ENCODE results near the gene MAP4K2.

Gene MAP4K2

GRCh38 chr11:64754124-64754918 is 48.7 kb downstream of the MAP4K2 start:
- DNase-seq (ENCODE audit: low read depth, low spot score), result no peak

DNA sequence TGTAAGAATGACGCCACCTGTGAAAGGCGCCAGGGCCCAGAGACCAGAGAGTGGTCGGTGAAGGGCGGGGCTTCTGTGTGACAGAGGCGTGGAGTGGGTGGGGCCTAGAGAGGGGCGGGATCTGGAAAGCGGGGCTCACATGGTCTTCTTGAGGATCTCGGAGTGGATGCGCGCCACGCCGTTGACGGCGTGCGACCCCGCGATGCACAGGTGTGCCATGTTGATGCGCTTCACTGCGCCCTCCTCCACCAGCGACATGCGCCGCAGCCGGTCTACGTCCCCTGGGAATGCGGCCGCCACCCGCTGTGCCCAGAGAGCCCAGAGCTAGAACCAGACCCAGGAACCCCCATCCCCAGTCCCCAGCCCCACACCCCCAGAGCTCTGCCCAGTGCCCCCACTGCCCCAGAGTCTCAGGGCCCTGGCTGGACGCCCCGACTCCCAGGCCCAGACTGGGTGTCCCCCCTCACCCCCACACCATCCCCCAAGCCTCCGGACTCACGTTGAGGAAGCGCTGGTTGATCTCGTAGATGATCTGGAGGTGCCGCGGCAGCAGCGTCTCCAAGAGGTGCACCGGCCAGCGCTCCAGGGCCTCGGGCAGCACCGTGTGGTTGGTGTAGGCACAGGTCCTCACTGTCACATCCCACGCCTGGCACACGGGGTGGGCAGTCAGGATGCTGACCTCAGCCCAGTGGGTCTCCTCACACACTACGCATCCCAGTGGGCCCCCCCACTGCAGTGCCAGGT is 49.5 kb downstream of the MAP4K2 start:
- DNase-seq (ENCODE audit: low read depth, low spot score), result no peak

GRCh38 chr11:64753019-64753379 is 50.0 kb downstream of the MAP4K2 start:
- no peak for DNase-seq (ENCODE audit: low read depth, low spot score)

GRCh38 chr11:64752175-64752970 is 50.6 kb downstream of the MAP4K2 start:
- no peak for DNase-seq (ENCODE audit: low read depth, low spot score)

DNA sequence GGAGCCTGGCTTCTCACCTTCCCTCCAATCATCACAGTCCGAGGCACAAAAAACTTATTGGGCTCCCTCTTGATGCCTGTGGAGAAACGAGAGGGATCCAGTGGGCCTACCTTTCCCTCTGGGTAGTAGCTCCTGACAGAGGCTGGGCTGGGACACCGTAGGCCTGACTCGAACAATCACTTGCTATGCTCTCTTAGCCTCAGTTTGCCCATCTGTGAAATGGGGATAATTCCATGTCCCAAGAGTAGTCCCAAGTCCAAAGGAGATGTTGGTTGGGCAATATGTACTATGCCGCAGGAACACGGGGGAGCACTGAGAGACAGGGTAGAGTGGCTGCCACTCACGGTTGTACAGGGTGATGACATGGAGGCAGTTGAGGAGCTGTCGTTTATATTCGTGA is 51.4 kb downstream of the MAP4K2 start:
- no peak for DNase-seq (ENCODE audit: low read depth, low spot score)

- DNase-seq (ENCODE audit: low read depth, low spot score), result no peak
Observed at GRCh38 chr11:64751136-64751535, 51.9 kb downstream of the MAP4K2 start.

GRCh38 chr11:64750361-64751054 is 52.5 kb downstream of the MAP4K2 start:
- no peak for DNase-seq (ENCODE audit: low read depth, low spot score)

DNA sequence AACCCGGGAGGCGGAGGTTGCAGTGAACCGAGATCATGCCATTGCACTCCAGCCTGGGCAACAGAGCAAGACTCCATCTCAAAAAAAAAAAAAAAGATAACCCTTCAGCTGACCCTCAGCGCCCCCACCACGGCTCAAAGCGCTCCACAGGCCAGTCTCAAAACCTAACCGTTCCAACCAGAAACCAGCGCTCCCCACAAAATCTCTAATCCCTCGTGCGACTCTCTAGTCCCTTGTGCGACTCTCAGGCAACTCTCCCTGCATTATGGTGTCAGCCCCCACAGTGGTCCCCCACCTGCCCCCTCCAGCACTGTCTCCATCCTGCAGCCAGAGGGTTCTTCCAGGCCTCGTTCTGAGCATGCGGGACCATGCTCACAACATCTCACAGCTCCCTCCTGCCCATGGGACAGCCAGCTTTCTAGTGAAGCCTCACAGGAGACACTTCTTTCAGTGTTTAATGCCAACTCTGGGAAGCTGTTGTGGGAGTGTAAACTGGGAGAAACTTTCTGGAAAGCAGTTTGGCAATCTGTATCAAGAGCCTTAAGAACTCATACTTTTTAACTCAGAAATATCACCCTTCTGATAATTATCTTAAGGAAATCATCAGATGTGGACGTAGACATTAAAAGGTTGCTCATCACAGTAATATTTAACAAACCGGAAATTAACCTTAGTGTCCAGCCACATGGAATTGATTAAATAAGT is 54.9 kb downstream of the MAP4K2 start:
- DNase-seq (ENCODE audit: low read depth, low spot score), result no peak

DNA sequence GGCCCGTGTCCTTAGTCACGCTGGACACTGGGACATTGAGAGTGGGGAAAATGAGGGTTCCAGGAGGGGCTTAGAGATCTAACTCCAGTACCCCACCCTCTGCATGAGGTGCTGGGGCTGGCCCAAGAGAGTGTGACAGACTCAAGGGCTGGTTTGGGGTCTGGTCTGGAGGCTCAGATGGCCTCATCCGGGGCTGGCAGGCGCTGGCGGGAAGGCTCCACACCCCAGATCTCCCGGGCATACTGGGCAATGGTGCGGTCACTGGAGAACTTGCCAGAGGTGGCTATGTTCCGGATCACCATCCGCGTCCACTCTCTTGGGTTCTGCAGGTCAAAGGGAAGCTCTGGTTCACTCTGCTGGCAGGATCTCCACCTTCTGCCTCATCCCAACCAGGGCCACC is 56.5 kb downstream of the MAP4K2 start:
- DNase-seq (ENCODE audit: low read depth, low spot score), result no peak

DNA sequence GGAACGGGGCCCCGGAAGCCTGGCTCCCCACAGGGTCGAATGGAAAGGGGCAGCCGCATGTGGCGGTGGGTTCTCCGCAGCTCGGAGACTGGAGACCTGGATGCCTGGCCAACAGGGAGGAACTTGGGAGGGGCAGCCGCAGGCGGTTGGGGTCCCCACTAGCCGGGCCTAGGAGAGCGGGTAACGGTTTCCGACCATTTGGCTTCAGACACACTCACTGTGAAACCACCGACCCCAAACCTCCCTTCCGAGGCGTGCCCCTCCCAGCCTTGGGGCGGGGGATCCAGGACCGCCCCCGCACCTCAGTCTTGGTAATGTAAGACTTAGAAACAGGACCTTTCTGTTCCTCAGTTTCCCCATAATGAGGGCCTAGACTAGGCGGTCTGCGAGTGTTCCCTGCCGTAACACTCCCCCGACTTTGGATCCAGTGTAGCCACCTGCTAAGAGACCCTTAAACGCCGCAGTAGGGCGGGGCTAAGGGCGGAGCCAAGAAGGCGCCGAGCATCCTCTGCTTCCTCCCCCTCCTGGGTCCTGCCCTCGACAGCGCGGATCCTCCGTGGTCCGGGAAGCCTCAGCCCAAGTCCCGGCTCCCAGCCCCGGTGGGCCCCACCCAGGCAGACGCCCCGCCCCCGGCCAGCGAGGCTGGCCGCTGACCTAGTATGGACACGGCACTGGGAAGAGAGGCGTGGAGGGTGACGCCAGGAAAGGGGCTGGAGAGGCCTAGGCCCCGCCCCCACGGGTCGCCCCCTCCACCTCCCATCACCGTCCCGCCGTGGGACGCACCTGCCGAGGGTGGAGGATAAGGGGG is 57.3 kb downstream of the MAP4K2 start:
- no peak for DNase-seq (ENCODE audit: low read depth, low spot score)

- DNase-seq (ENCODE audit: low read depth, low spot score), result no peak
Observed at GRCh38 chr11:64745189-64745520, 57.9 kb downstream of the MAP4K2 start.

GRCh38 chr11:64744544-64745188 is 58.3 kb downstream of the MAP4K2 start:
- no peak for DNase-seq (ENCODE audit: low read depth, low spot score)

- no peak for DNase-seq (ENCODE audit: low read depth, low spot score)
Observed at GRCh38 chr11:64743591-64744543, 59.1 kb downstream of the MAP4K2 start, which contains the start of gene RASGRP2. Gene RASGRP2, minus strand, starts transcription at chr11:64744142. Its CDS starts 1,276 bp downstream, at chr11:64742866.

DNA sequence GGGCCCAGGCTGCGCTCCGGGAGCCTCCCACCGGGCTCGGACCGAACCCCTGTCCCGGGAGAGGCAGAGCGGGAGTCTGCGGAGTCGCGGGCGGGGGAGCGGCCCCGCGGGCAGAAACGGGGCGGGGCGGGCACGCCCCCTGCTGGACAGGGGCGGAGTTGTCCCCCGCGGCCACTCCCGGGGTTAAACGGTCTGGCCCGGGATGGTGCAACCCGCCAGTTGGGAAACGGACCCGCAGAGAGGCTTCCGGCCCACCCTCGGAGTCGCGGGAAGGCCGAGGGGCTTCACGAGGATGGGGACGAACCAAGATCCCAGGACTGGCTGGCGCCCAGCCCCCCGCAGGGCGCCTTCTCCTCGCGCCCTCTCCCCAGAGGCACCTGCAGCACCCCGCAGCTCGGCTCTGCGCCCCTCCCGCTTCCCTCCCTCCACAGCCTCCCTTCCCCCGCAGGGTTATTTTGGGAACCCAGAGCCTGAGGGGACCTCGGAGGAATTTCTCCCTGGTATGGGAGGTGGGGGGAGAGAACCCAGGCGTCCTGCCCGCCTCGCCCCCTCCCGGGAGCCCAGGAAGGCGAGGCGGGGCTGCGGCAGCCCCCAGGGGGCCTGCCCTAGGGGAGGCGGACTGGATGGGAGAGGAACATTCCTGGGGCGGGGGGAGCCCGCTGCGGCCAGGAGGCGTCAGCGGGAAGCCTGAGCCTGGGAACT is 60.0 kb downstream of the MAP4K2 start:
- no peak for DNase-seq (ENCODE audit: low read depth, low spot score)

DNA sequence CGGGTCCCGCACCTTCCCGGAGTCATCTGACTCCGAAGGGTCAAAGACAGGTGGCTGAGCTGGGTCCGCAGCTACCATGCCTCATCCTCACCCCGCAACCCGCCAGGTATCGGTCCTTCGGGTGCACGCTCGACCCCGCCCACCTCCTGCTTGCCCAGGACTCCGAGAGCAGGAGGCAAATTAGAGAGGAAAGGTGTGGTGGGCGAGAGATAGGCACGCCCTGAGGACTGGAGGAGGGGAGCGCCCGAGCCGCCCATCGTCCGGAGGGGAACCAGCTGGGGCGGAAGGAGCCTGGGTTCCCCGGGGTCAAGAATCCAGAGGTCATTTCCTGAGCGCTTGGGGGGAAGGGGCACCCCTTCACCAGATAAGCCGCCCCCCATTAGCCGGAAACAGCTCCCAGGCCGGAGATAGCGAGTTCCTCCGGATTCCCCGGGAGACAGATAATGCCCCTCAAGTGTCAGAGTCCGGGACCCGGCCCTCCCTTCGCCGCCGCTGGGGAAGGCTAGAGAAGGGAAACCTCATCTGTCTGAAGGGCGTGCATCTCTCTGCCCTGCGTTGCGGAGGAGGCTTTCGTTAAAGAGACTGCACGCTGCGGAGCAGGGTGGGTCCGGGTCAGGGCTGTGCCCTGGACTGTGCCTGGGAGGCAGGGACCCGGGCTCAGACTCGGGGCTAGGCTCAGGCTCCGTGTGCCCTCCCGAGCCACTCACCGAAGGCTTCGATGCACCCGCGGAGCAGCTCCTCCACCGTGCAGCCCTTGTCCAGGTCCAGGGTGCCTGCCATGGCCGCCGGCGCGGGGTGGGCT is 60.7 kb downstream of the MAP4K2 start:
- no peak for DNase-seq (ENCODE audit: low read depth, low spot score)

GRCh38 chr11:64741375-64742086 is 61.5 kb downstream of the MAP4K2 start:
- DNase-seq (ENCODE audit: low read depth, low spot score), result no peak

DNA sequence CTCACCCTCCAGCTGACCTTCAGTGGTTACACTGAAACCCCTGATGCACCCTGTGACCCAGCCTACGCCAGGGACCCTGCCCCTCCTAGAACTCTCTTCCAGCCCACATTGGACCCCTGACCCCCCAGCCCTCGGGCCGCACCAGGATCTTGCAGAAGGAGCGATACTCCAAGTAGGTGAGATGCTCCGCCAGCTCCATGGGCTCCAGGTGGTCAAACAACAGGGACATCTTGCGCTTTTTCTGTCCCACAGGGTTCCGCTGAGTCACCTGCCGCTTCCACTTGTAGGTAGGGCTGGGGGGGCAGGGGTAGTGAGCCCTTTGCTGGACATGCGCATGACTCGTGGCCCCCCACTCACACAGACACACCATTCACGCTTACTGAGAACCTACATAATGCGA is 63.1 kb downstream of the MAP4K2 start:
- DNase-seq (ENCODE audit: low read depth, low spot score), result no peak

Measured in smooth muscle cell of the brain vasculature (primary cell).